ENCODE results near the gene DNAH7. TPM values are rescaled to one million over a fixed set of nuclear protein-coding genes. Genes with fewer than 3 reads are reported as not detected.

Gene DNAH7
- total RNA-seq, 4 donors from 2014 or later: 0.10 to 1.2 (median 0.27) TPM

DNA sequence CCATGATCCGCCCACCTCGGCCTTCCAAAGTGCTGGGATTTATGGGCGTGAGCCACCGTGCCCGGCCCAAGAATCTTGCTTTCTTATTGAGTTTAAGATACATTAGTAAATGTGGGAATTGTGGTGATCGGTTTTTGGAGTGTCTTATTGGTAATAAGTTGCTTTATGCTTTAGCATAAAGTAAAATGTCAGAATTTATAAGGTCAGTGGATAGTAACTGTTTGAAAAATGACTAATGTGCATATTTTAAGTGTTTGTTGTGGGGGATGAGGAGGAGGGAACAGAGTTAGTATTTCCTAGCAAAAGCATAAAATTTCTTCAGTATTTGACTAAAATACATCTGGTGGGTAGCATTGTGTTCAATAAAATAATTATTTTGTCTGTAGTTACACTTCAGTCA lies 334.2 kb downstream of the DNAH7 start:
- Histone ChIP-seq H3K9me3 (no peaks in the 10 kb centered on the region), H3K4me3 (no peak overlapping the region), H3K4me1 (no peaks in the 10 kb centered on the region), H3K27ac (no peak overlapping the region), H3K27me3 (no peaks in the 10 kb centered on the region), H3K36me3 (peaks cover 27% of the 10 kb centered on the region)
- no peak for TF ChIP-seq POLR2AphosphoS5 (IDR thresholded peaks at IDR 0.05)
- no peak for DNase-seq (ENCODE audit: low spot score in 2 of 2)
- WGBS: 88% methylated on average over 6 of the region's 6 CpGs

DNA sequence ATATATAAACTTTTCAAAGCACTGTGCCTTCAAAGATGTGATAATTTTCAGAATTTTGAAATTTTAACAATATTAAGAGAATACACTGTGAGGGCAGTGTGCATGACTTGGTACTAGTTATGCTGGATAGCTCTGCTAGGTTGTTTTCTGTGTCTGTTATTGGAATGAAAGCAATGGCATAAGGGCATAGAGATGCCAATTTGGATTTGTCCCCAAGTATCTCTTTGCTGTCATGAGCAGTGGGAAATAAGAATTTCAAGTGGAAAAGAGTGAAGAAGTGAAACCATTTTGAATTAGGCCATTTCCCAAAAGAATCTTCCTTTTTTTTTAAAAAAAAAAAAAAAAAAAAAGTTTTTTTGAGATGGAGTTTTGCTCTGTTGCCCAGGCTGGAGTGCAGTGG lies 334.8 kb downstream of the DNAH7 start:
- no peak for DNase-seq (ENCODE audit: low spot score in 2 of 2)
- no peaks in the 10 kb centered on the region for H3K9me3 ChIP-seq

DNA sequence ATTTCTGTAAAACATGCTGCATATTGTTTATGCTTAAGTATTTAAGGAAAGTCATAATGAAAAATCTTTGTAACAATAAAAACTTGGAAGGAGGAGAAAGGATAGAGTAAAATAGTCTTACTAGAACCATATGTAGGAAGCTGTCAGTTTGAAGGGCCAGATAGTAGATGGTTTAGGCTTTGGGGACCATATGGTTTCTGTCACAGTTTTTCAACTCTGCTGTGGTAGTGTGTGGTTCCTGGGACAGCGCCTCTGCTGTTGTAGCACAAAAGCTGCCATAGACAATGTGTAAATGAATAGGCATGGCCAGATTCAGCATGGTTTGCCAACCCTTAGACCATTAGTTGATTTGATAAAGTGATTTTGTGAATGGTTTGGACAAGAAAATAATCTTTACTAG lies 336.1 kb downstream of the DNAH7 start:
- Histone ChIP-seq H3K4me3 (no peak overlapping the region), H3K9me3 (no peaks in the 10 kb centered on the region), H3K4me1 (no peaks in the 10 kb centered on the region), H3K27me3 (no peaks in the 10 kb centered on the region), H3K27ac (no peak overlapping the region), H3K36me3 (peaks cover 31% of the 10 kb centered on the region)
- 73% methylated on average over 1 of the region's 1 CpG for WGBS
- TF ChIP-seq, protein P1, sequence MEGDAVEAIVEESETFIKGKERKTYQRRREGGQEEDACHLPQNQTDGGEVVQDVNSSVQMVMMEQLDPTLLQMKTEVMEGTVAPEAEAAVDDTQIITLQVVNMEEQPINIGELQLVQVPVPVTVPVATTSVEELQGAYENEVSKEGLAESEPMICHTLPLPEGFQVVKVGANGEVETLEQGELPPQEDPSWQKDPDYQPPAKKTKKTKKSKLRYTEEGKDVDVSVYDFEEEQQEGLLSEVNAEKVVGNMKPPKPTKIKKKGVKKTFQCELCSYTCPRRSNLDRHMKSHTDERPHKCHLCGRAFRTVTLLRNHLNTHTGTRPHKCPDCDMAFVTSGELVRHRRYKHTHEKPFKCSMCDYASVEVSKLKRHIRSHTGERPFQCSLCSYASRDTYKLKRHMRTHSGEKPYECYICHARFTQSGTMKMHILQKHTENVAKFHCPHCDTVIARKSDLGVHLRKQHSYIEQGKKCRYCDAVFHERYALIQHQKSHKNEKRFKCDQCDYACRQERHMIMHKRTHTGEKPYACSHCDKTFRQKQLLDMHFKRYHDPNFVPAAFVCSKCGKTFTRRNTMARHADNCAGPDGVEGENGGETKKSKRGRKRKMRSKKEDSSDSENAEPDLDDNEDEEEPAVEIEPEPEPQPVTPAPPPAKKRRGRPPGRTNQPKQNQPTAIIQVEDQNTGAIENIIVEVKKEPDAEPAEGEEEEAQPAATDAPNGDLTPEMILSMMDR (IDR thresholded peaks at IDR 0.05): no peak
- TF ChIP-seq EP300 (IDR thresholded peaks at IDR 0.05) (no peak), POLR2AphosphoS5 (IDR thresholded peaks at IDR 0.05) (no peak), POLR2A (IDR thresholded peaks at IDR 0.05) (no peak)
- DNase-seq (ENCODE audit: low spot score in 2 of 2): no peak

More for the DNA sequence above, 334.8 kb downstream of the DNAH7 start:
- Histone ChIP-seq H3K27ac (no peak overlapping the region), H3K4me3 (no peak overlapping the region), H3K27me3 (no peaks in the 10 kb centered on the region), H3K4me1 (no peaks in the 10 kb centered on the region), H3K36me3 (peaks cover 29% of the 10 kb centered on the region)
- TF ChIP-seq EP300 (IDR thresholded peaks at IDR 0.05) (no peak), POLR2A (IDR thresholded peaks at IDR 0.05) (no peak), POLR2AphosphoS5 (IDR thresholded peaks at IDR 0.05) (no peak)
- TF ChIP-seq, protein P1 (IDR thresholded peaks at IDR 0.05): no peak

DNA sequence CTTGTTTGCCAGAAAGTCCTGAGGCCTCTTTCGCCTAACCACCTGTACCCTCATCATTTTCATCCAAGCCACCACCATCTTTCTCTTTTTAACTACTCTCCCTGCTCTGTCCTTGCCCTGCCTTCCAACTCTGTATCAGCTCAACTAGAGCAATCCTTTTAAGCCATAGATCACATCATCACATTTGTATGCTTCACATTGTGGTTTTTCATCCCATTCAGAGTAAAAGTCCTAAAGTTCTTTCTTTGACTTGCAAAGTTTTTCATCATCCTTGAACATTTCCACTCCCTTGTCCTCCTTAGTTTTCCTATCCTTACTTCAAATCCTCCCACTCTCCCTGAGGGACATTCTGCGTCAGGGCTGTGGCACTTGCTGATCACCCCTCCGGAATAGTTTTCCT lies 337.7 kb downstream of the DNAH7 start:
- DNase-seq (ENCODE audit: low spot score in 2 of 2): no peak
- Histone ChIP-seq H3K36me3 (peaks cover 31% of the 10 kb centered on the region), H3K4me3 (no peak overlapping the region), H3K9me3 (no peaks in the 10 kb centered on the region), H3K27ac (no peak overlapping the region), H3K27me3 (no peaks in the 10 kb centered on the region), H3K4me1 (no peaks in the 10 kb centered on the region)
- WGBS: 99% methylated on average over 3 of the region's 3 CpGs
- TF ChIP-seq POLR2AphosphoS5 (IDR thresholded peaks at IDR 0.05) (no peak), EP300 (IDR thresholded peaks at IDR 0.05) (no peak), POLR2A (IDR thresholded peaks at IDR 0.05) (no peak)
- TF ChIP-seq, protein P1 (IDR thresholded peaks at IDR 0.05): no peak

DNA sequence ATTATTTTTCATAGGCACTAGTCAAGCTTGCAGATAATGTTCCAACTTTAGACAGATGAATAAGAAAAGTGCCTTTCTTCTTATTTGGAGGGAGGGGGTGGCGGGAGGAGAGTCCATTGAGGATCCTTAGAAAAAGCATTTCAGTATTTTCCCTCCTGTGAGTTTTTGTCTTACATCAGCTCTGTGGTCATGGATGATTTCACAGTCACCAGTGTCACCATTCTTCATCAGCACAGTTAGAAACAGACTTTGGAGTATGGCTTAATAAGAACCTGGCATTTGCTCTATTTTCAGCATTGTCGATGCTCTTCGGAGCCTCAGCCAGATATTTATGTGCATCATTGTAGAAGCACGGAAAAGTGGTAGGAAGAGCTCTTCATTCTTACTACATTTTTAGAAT lies 341.5 kb downstream of the DNAH7 start:
- 96% methylated on average over 4 of the region's 4 CpGs for WGBS
- no peaks in the 10 kb centered on the region for H3K4me1 ChIP-seq
- peaks cover 24% of the 10 kb centered on the region for H3K36me3 ChIP-seq
- H3K27me3 ChIP-seq: no peaks in the 10 kb centered on the region
- no peak overlapping the region for H3K4me3 ChIP-seq
- TF ChIP-seq EP300 (IDR thresholded peaks at IDR 0.05) (no peak), POLR2AphosphoS5 (IDR thresholded peaks at IDR 0.05) (no peak), POLR2A (IDR thresholded peaks at IDR 0.05) (no peak)
- TF ChIP-seq, protein P1 (IDR thresholded peaks at IDR 0.05): no peak
- H3K9me3 ChIP-seq: no peaks in the 10 kb centered on the region
- no peak overlapping the region for H3K27ac ChIP-seq
- DNase-seq (ENCODE audit: low spot score in 2 of 2): no peak

DNA sequence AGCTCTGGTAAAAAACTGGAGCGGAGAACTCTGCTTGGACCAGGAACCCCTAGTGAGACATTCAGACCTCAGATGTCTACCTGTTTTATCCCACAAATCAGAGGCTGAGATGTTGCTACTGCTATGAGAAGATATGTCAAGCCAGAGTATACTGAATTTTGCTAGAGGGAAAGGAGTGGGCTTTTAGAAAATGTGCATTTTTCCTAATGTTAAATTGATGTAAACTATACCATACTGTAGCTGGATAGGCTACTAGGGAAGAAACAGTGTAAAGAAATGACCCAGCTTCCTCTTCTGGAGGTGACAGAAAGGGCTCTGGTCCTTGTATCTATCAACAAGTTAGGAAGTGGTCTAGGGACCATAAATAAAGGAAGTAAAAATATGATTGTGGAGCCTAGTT lies 346.6 kb downstream of the DNAH7 start:
- H3K4me3 ChIP-seq: no peak overlapping the region
- H3K36me3 ChIP-seq: peaks cover 13% of the 10 kb centered on the region
- no peaks in the 10 kb centered on the region for H3K4me1 ChIP-seq
- no peaks in the 10 kb centered on the region for H3K9me3 ChIP-seq
- H3K27me3 ChIP-seq: no peaks in the 10 kb centered on the region
- no peak overlapping the region for H3K27ac ChIP-seq
- TF ChIP-seq EP300 (IDR thresholded peaks at IDR 0.05) (no peak), POLR2AphosphoS5 (IDR thresholded peaks at IDR 0.05) (no peak), POLR2A (IDR thresholded peaks at IDR 0.05) (no peak)
- TF ChIP-seq, protein P1 (IDR thresholded peaks at IDR 0.05): no peak
- WGBS: 100% methylated on average over 1 of the region's 1 CpG
- no peak for DNase-seq (ENCODE audit: low spot score in 2 of 2)
